ENCODE data around the gene RRAGD. TPM values are rescaled to one million over a fixed set of nuclear protein-coding genes. Genes with fewer than 3 reads are reported as not detected.
"Not testable (repeated sequence)": the region's sequence is repeated elsewhere in the genome, so short reads cannot be mapped to it uniquely, and the experiment has no call there.

The RRAGD gene
- polyA plus RNA-seq, 3 donors: 5.0 to 7.9 (median 7.4) TPM

GRCh38 chr6:89398762-89399525 is 13.1 kb downstream of the RRAGD start:
- intact Hi-C loops (cut with micrococcal nuclease): no loop called here
- Histone ChIP-seq H4K20me1 (ENCODE audit: insufficient read depth, low read length) (peaks cover 12% of the 10 kb centered on the region), H3K4me3 (replicated peaks in 1 of 3; ENCODE audit: low read depth in 2 of 3, low read length in 3 of 3) (no peak overlapping the region), H3K9me3 (replicated peaks in 1 of 2; ENCODE audit: control insufficient read depth in 1 of 2, insufficient read depth in 1 of 2, low read length in 2 of 2) (no peaks in the 10 kb centered on the region), H3K36me3 (replicated peaks in 1 of 2; ENCODE audit: control insufficient read depth in 1 of 2, insufficient read depth in 2 of 2, low read length in 2 of 2) (no peaks in the 10 kb centered on the region), H3K4me1 (ENCODE audit: control insufficient read depth in 1 of 2, insufficient read depth in 2 of 2, low read length in 2 of 2) (peaks cover 13% of the 10 kb centered on the region in 2 donors), H2AFZ (ENCODE audit: insufficient read depth, low read depth, low read length, poor library complexity, severe bottlenecking) (no peak overlapping the region), H3K27ac (ENCODE audit: low read depth in 1 of 2, low read length in 2 of 2) (no peak overlapping the region), H3K4me2 (replicated peaks; ENCODE audit: extremely low read depth, low read length, poor library complexity, severe bottlenecking) (no peak overlapping the region), H3K27me3 (ENCODE audit: control insufficient read depth in 2 of 2, insufficient read depth in 2 of 2, low read length in 2 of 2) (no peaks in the 10 kb centered on the region), H3K9ac (ENCODE audit: insufficient read depth, low read length, poor library complexity, severe bottlenecking) (no peak overlapping the region), H3K79me2 (ENCODE audit: insufficient read depth, low read length) (peaks cover 86% of the 10 kb centered on the region)
- Mint-ChIP-seq H3K4me3 (no peak overlapping the region), H3K9me3 (peaks cover 0 to 4% (median 2%) of the 10 kb centered on the region in 7 donors), H3K36me3 (peaks cover 3% of the 10 kb centered on the region in 2 donors), H3K4me1 (peaks cover 38% of the 10 kb centered on the region), H3K27ac (peak overlapping the region in 1 of 7 donors; percentile 51), H3K27me3 (ENCODE audit: low read depth in 3 of 3) (no peaks in the 10 kb centered on the region)
- no peak for TF ChIP-seq CTCF (IDR thresholded peaks at IDR 0.05)
- no peak for DNase-seq
- 100% methylated on average over 1 of the region's 7 CpGs for WGBS (ENCODE audit: insufficient coverage)

- H3K4me3 ChIP-seq (replicated peaks in 1 of 3; ENCODE audit: low read depth in 2 of 3, low read length in 3 of 3); DNase-seq; H3K27ac ChIP-seq (ENCODE audit: low read depth in 1 of 2, low read length in 2 of 2); H3K27me3 Mint-ChIP-seq (ENCODE audit: low read depth in 3 of 3); H3K9ac ChIP-seq (ENCODE audit: insufficient read depth, low read length, poor library complexity, severe bottlenecking); H3K27me3 ChIP-seq (ENCODE audit: control insufficient read depth in 2 of 2, insufficient read depth in 2 of 2, low read length in 2 of 2); H3K4me3 Mint-ChIP-seq; H2AFZ ChIP-seq (ENCODE audit: insufficient read depth, low read depth, low read length, poor library complexity, severe bottlenecking); H3K4me2 ChIP-seq (replicated peaks; ENCODE audit: extremely low read depth, low read length, poor library complexity, severe bottlenecking); H3K9me3 ChIP-seq (replicated peaks in 1 of 2; ENCODE audit: control insufficient read depth in 1 of 2, insufficient read depth in 1 of 2, low read length in 2 of 2); H3K36me3 ChIP-seq (replicated peaks in 1 of 2; ENCODE audit: control insufficient read depth in 1 of 2, insufficient read depth in 2 of 2, low read length in 2 of 2); H3K9me3 Mint-ChIP-seq; H3K36me3 Mint-ChIP-seq; intact Hi-C loops (cut with micrococcal nuclease): not testable (repeated sequence)
- Histone ChIP-seq H4K20me1 (ENCODE audit: insufficient read depth, low read length) (peaks cover 12% of the 10 kb centered on the region), H3K79me2 (ENCODE audit: insufficient read depth, low read length) (peaks cover 84% of the 10 kb centered on the region), H3K4me1 (ENCODE audit: control insufficient read depth in 1 of 2, insufficient read depth in 2 of 2, low read length in 2 of 2) (peaks cover 13 to 17% of the 10 kb centered on the region in 2 donors)
- Mint-ChIP-seq H3K4me1 (peaks cover 44% of the 10 kb centered on the region), H3K27ac (peak overlapping the region in 1 of 7 donors; percentile 15)
- 100% methylated on average over 1 of the region's 4 CpGs for WGBS (ENCODE audit: insufficient coverage)
Observed at GRCh38 chr6:89397884-89398283, 14.2 kb downstream of the RRAGD start.

All from CD14-positive monocyte (primary cell).